Panc1 (cell line): ENCODE results near the gene TPSB2.

Experiments
- CTCF ChIP-seq: fragments of 450-650 bp; IDR thresholded peaks from 2 replicates; pipeline ENCODE4 v1.5.1; 2017; ENCODE audit warnings: mild to moderate bottlenecking
- POLR2AphosphoS5 ChIP-seq: IDR thresholded peaks from 2 replicates; pipeline ENCODE4 v1.6.1; 2012; ENCODE audit warnings: mild to moderate bottlenecking, low read depth, low read length, moderate library complexity
- REST ChIP-seq, 2 experiments: IDR thresholded peaks; 2 replicates each; pipeline ENCODE4 v1.6.1; 2011 to 2012; ENCODE audit warnings: low read depth in 2 of 2, control low read depth in 1 of 2, low read length in 1 of 2, mild to moderate bottlenecking in 1 of 2, moderate library complexity in 1 of 2; ENCODE audit not compliant: insufficient read depth in 1 of 2

GRCh38 chr16:1189455-1189854, 40.5 kb downstream of the TPSB2 start:
- TF ChIP-seq CTCF (no peak), REST (IDR thresholded peaks at IDR 0.05; ENCODE audit: insufficient read depth in 1 of 2, low read depth in 2 of 2, low read length in 1 of 2) (no peak), POLR2AphosphoS5 (no peak)
